HG03571 (cell line): ENCODE measurements around the gene F12.
"Not testable (repeated sequence)": the region's sequence is repeated elsewhere in the genome, so short reads cannot be mapped to it uniquely, and the experiment has no call there.

Experiments used
- ATAC-seq: cut with Tn5 transposase; IDR thresholded peaks from one replicate; pipeline ENCODE4 v1.9.1; 2021; ENCODE audit not compliant: unreplicated experiment

The F12 gene

DNA sequence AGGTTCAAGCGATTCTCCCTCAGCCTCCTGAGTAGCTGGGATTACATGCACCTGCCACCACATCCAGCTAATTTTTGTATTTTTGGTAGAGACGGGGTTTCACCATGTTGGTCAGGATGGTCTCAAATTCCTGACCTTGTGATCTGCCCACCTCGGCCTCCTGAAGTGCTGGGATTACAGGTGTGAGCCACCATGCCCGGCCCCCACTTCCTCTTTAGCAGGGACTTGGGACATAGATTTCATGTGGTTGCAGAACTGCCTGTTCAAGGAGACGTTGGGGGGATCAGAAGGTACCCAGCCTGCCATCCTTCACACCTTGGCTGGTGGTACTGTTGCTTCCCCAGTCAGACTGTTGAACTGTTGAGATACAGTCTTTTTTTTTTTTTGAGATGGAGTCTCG, 7.7 kb upstream of the F12 start:
- not testable (repeated sequence) for ATAC-seq

DNA sequence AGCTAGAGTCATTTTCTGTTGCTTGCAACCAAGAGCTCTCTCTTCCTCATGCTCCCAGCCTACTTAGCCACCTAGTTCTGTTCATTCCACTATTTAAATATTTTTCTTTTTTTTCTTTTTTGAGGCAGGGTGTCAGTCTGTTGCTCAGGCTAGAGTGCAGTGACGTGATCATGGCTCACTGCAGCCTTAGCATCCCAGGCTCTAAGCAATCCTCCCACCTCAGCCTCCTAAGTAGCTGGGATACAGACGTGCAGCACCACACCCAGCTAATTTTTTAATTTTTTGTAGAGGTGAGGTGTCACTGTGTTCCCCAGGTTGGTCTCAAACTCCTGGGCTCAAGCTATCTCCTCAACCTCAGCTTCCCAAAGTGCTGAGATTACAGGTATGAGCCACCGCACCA, 5.1 kb upstream of the F12 start:
- no peak for ATAC-seq

DNA sequence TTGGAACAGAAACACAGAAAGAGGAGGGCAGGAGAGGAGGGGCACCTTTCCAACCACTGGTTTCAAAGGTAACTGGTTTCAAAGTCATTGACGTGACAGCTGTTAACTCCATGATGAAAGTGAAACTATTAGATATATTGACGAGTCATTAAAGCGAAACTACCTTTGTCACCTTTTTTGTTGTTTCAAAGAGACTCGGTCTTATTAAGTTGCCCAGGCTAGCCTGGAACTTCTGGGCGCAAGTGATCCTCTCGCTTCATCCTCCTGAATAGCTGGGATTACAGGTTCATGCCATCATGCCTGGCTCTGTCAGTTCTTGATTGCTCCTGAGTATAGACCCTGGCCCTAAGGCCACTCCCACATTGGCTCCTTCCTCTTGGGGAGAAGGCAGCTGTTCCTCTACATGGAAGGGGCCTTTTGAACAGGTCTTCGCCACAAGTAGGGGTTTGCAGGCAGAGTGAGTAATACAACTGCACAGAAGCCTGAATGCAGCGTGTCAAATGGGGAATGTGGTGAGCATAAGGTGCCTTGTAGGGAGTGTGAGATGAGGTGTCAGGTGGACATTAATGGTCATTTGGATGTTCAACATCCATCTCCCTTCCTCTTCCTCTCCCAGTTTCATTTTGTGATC, 3.4 kb upstream of the F12 start:
- ATAC-seq: no peak

DNA sequence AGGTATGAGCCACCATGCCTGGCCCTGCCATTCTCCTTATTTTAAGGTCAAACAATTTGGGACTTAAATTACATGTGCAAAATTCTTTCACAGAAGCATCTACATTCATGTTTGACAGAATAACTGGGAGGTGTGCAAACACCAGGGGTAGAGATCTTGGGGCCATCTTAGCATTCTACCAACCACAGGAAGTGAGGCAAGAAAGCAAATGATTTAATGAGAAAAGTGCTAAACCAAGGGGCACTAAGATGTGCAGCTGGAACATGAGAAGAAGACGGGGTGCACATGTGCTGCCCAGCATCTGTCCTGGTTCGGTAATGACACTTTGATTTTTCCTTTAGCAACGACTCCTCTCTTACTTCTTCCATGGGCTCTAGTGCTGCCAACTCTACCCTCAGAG, 1.2 kb upstream of the F12 start:
- ATAC-seq: no peak

DNA sequence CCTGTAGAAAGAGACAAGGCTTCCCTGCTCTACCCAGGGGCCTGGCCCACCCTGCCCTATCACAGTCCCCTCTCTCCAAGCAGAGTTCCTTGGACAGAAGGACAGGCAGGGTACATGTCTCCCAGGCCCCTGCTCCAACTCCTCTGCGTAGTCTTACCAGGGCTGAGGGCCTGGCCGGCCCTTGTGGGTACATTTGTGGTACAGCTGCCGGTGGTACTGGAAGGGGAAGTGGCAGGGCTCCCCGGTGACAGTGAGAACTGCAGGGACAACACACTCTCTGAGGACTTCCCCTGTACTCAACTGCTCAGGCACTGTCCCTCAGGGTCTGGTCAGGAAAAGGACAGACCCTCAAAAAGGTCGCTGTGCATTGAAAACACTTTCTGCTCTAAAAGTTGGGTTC, 3.6 kb downstream of the F12 start:
- ATAC-seq: no peak

DNA sequence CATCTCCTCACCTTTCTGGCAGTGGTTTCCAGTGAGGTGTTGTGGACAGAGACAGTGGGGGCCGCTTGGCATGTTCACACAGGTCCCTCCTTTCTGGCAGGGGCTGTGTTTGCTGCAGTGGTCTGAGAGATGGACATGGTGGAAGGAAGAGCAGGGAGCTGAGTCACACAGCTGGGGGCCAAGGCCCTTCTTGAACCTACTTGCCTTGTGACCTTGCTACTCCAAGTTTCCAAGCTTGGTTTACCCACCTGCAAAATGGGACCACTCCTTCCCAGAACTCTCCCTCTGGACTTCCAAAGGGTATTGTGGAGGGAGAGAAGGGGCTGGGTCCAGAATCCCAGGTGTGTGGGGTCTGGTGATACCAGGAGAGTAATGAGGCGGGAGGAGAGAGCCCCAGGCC, 4.1 kb downstream of the F12 start:
- no peak for ATAC-seq

DNA sequence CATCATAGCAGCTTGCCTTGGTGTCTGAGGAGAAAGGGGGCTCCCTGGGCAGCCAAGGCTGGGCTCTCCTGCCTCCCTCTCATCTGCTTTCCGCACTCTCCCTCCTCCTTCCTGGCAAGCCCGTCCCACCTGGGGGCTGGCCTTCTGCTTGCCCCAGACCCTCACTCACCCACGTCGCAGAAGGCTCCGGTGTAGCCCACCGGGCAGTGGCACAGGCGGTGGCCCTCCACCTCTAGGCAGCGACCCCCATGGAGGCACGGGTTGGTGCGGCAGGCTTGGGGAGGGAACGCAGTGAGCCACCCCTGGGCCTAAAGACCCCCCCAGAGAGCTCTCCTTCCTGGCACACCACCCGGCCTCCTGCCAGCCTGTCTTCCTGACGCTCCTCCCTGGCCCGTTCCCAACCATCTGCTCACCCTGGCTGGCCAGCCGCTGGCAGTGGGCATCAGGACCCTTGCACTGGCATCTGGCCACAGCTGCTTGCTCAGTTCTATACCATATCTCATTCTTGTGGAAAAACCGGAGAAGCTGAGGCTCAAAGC, 4.7 kb downstream of the F12 start:
- ATAC-seq: no peak

DNA sequence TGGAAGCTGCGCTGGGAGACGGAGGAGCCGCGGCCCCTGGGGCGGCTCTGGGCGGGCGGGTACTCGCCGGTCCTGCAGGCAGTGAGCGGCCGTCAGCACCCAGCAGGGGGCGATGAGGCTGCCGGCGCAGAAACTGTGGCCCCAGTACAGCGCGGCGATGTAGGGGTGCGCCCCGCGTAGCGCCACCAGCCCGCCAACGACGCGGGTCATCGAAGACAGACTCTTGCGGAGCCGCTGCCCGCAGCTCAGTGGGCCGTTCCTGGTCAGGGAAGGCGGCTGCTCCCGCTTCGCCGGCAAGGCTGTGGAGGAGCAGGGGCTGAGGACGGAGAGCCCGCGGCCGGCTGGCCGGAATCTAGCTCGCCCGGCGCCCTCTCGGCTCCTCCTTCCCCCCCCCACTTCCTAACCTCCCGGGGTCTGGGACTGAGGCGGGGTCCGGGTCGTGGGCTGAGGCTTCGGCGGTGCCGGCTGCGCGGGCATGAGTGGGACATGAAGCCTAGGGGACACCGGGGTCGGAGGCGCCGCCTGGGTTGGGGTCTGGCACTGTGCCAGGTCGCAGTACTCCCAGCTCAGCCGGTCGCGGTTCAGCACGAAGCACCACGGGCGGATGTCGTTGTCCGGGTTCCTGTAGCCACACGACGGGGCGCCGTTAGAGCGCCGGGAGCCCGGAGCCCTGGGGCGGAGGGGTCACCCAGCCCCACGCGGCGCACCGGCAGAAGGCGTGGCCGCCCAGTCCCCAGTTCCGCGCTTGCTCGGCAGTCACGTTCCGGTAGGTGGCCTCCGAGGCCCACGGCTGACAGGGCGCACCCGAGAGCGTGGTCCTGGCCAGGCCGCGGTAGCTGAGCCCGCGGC, 5.3 kb downstream of the F12 start:
- peak; percentile 76 for ATAC-seq

DNA sequence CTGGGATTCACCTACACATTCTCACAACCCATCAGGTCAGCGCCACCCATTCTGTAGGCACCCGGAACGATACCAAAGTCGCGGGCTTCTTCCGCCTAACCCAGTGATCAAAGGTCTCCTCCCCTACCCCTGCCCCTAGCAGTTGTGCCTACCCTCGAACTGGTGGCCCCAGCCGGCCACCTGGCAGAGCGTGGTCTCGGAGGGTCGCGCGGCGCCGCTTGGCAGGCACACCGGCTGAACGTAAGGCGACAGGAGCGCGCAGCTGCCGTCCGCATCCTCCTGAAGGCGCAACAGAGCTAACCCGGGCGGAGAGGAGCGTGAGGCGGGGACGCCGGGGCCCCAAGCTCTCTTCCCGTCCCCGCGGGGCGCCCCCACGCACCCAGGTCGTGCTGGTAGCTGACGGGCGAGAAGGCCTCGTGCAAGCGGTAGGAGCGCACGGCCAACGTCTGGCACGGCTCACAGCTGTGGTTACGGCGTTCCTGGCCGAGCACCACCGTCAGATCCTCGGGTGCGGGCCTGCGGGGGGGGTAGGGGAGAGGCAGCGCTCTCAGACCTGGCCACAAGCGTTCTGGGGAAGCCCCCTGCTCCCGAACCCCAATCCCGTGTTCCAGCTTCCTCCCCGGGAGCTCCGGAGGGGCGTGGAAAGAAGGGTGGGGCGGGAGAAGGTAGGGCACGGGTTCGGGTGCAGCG, 6.1 kb downstream of the F12 start:
- peak; percentile 20 for ATAC-seq

DNA sequence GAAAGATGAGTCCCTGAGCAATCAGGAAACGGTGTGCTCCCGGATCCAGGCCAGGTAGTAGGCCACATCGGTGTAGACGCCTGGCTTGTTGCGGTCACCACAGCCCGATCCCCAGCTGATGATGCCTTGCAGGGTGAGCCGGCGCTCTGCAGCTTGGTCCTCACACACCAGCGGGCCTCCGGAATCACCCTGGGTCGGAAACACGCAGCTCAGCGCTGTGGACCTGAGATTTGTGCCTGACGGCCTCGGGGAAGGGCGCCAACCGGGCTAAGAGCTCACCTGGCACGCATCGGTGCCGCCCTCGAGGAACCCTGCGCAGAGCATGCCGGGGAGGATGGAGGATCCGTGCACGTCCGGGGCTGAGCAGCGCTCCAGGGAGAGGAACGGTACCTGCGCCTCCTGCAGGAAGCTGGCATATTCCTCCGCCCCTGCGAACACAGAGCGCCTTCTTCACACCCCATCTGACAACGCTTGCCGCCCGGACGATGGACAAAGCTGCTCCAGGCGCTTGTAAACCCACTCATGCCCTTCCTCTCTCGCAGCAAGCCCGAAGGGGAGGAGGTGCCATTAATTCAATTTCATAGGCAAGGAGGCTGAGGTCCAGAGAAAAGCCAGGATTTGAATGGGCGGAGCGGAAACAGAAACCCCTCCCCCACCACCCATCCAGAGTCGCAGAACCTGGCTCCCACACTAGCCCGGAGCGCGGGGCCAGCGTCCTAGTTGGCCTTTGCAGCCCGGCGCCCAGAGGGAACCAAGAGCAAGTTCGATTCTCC, 6.9 kb downstream of the F12 start:
- ATAC-seq: no peak

DNA sequence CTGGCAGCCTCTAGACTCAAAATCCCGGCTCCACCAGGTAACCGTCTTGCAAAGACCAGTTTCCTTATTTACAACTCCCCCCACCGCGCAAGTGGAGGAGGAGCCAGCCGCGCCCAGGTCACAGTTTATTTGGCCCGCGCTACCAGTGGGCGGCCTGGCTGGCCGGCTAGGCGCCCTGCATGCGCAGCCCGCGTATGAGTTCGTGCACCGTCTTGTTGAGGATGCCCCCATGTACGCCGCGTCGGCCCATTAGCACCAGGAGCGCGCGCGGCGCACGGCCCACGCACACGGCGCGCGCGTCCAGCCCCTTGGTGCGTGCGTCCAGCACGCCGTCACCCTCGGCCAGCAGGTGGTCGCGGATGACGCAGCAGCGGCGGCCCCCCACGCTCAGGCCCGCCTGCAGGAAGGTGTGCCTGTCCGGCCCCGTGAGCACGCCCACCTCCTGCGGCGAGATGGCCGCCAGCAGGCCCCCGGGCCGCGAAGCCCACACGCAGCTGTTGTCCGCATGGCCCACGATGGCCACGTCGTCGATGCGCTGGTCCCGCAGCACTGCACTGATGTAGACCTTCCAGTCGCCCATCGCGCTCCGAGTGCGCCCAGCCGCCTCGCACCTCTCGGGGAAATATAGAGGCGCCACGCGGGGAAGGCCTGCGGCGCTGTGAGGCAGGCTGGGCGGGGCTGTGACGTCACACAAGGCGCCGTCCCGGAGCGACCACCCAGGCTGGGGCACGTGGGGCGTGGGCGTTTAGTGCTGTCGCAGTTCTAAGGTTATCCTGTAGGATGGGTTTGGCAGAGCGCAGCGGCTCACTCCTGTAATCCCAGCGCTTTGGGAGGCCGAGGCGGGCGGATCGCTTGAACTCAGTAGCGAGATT, 9.1 kb downstream of the F12 start, which contains the start of gene PFN3:
Gene PFN3, minus strand, starts transcription at position 665 of the 872 bp plus-strand sequence. Its CDS starts 85 bp downstream, at position 580.
- ATAC-seq: no peak

DNA sequence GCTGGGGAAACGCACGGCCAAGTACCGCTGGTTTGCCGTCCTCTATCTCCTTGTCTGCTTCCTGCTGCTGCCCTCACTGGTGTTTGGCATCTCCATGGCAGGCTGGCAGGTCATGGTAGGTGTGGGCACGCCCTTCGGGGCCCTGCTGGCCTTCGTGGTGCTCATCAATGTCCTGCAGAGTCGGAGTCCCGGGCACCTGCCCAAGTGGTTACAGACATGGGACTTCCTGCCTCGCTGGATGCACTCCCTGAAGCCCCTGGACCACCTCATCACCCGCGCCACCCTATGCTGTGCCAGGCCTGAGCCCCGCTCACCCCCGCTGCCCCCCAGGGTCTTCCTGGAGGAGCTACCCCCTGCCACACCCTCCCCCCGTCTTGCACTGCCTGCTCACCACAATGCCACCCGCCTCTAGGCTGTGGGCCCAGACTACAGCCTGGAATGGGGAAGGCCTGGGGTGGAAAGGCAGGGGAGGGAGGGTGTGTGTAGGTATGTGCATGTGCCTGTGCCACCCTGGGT, 11.4 kb downstream of the F12 start:
- no peak for ATAC-seq

DNA sequence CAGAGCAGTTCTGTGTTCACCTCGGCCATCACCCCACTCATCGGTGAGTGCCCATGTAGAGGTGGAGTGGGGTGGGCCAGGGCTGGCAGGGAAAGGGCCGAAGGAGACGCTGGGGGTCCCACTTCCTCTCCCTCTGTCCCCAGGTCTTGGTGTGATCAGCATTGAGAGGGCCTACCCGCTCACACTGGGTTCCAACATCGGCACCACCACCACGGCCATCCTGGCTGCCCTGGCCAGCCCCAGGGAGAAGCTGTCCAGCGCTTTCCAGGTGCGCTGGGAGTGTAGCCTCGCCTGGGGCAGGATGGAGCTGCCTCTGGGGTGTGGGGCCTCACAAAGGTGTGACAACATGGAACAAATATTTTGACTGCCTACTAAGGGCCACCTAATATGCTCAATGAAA, 12.6 kb downstream of the F12 start:
- no peak for ATAC-seq

DNA sequence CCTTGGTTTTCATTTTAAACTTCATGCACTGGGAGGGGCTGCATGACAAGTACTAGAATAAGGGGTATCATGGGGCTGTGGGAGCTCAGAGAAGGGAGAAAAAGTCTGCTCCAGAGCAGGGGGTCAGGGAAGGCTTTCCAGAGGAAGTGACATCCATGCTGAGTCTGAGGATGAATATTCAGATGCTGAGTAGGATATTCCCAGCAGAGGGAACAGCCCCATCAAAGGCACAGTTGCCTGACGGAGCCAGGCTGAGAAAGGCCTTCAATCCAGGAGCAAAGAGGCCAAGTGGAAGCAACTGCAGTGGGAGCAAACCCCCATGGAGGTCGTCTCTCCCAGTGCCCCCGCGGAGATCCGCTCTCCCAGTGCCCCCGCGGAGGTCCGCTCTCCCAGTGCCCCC, 13.3 kb downstream of the F12 start:
- ATAC-seq: no peak

DNA sequence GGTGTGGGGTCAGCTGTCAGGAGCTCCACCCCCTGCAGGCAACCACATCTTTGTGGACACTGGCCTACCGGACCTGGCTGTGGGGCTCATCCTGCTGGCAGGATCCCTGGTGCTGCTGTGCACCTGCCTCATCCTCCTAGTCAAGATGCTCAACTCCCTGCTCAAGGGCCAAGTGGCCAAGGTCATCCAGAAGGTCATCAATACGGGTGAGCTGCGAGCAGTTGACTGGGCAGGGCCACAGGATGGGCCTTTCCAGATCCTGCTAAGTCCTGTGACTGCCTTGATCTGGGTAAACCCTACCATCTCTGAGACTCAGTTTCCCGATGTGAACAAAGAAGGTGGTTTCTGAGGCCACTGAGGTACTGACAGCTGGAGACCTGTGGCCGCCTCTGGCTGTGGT, 15.4 kb downstream of the F12 start:
- no peak for ATAC-seq

DNA sequence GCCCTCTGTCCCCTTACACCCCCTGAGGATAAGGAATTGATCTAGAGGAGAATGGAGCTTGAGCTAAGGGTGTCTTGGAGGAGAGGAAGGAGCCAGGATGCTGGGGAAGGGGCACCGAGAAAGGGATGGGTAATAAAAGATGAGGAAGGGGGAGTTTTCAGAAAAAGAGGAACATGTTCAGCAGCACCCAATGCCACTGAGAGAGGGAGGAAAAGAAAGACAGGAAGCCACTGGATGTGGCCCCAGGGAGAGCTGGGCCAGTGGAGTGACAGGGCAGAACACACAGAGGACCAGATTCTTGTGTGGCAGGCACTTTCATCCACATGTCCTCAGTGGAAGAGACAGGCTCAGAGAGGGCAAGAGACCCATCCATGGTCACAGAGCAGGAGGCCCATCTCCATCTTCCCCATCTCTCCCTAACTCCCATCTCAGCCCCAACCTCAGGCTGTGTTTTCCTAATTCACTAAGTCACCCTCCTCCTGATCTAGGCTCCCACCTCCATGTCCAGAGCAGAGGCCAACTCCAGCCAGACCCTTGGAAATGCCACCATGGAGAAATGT, 16.1 kb downstream of the F12 start:
- ATAC-seq: no peak

DNA sequence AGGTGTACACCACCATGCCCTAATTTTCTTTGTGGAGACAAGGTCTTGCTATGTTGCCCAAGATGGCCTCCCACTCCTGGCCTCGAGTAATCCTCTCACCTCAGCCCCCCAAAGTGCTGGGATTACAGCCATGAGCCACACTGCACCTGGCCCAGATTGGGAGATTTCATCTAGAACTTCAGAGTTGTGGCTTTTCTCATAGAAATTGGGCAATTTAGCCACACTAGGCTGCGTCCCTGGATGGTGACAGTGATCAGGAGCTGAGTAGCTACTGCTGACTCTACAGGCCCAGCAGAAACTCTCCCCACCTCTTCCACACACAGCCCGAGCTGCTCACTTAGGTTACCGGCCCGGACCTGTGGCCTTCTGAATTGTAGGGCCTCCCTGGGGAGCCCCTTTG, 16.6 kb downstream of the F12 start:
- ATAC-seq: no peak

DNA sequence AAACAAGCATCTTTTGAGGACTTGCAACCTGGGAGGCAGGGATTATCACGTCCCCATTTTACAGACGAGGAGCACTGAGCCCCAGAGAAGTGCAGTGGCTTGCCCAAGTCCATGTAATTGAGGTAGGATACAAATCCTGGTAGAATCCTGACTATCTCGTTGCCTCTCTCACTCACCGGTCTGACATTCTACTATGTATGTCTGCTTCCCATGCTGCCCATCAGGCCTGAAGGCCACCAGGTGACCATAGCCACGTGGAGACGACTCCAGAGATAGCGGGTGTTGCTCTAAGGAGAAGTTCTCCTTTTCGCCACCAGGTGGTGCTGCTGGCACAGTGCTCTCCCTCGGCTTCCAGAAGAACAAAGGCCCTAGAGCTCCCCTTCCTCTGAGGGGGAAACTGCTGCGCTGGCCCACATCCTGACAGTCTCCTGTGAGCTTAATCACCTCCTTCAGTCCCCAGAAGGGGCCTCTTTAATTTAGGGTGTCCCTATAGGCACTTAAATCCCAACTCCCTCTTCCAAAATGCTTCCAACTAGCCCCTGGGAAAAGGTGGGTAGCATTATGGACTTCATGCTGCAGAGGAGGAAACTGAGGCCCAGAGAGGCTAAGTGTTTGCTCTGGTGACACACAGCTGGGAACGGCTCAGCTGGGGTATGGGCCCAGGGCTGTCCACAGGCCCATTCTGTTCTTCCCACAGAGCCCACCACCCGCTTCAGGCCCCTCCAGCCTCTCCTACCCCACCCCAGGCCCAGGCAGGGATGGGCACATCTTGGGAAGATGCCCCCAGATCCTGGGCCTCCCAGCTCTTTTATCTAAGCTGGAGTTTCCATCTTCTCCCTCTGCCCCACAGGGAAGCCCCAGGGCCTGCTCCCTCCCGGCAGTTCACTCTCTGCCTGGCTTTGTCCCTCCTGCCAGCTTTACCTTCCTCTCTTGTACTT, 18.7 kb downstream of the F12 start:
- ATAC-seq: peak; percentile 68
